Measurements from ENCODE around the gene MYPN.
"Not testable (repeated sequence)": the region's sequence is repeated elsewhere in the genome, so short reads cannot be mapped to it uniquely, and the experiment has no call there.

Gene MYPN

GRCh38 chr10:68185085-68185484 is 75.8 kb downstream of the MYPN start:
- Histone ChIP-seq H3K27ac (ENCODE audit: low read depth in 2 of 2, low read length in 2 of 2) (no peak overlapping the region), H3K27me3 (ENCODE audit: control insufficient read depth in 2 of 2, insufficient read depth in 2 of 2, low read length in 2 of 2) (peaks cover 0 to 4% of the 10 kb centered on the region in 2 donors), H3K4me3 (ENCODE audit: low read length in 2 of 2) (no peak overlapping the region), H3K9ac (ENCODE audit: low read depth in 1 of 2, low read length in 2 of 2) (no peak overlapping the region), H3K4me1 (ENCODE audit: control insufficient read depth in 2 of 2, insufficient read depth in 2 of 2, low read length in 2 of 2) (no peaks in the 10 kb centered on the region), H3K36me3 (ENCODE audit: control insufficient read depth in 2 of 2, insufficient read depth in 2 of 2, low read length in 2 of 2) (no peaks in the 10 kb centered on the region), H3K9me3 (ENCODE audit: control insufficient read depth in 2 of 2, low read length in 2 of 2) (no peaks in the 10 kb centered on the region)

GRCh38 chr10:68188835-68189234 is 79.5 kb downstream of the MYPN start:
- H3K9me3 ChIP-seq (ENCODE audit: control insufficient read depth in 2 of 2, low read length in 2 of 2), result no peaks in the 10 kb centered on the region
- no peak overlapping the region for H3K27ac ChIP-seq (ENCODE audit: low read depth in 2 of 2, low read length in 2 of 2)
- H3K36me3 ChIP-seq (ENCODE audit: control insufficient read depth in 2 of 2, insufficient read depth in 2 of 2, low read length in 2 of 2), result no peaks in the 10 kb centered on the region
- peaks cover 0 to 4% of the 10 kb centered on the region in 2 donors for H3K27me3 ChIP-seq (ENCODE audit: control insufficient read depth in 2 of 2, insufficient read depth in 2 of 2, low read length in 2 of 2)
- no peak overlapping the region for H3K4me3 ChIP-seq (ENCODE audit: low read length in 2 of 2)
- H3K4me1 ChIP-seq (ENCODE audit: control insufficient read depth in 2 of 2, insufficient read depth in 2 of 2, low read length in 2 of 2), result no peaks in the 10 kb centered on the region
- H3K9ac ChIP-seq (ENCODE audit: low read depth in 1 of 2, low read length in 2 of 2), result no peak overlapping the region

GRCh38 chr10:68192113-68192512 is 82.8 kb downstream of the MYPN start:
- H3K27me3 ChIP-seq (ENCODE audit: control insufficient read depth in 2 of 2, insufficient read depth in 2 of 2, low read length in 2 of 2), result peaks cover 0 to 4% of the 10 kb centered on the region in 2 donors

GRCh38 chr10:68194290-68194689 is 85.0 kb downstream of the MYPN start:
- no peak overlapping the region for H3K9ac ChIP-seq (ENCODE audit: low read depth in 1 of 2, low read length in 2 of 2)
- H3K9me3 ChIP-seq (ENCODE audit: control insufficient read depth in 2 of 2, low read length in 2 of 2), result no peaks in the 10 kb centered on the region
- H3K36me3 ChIP-seq (ENCODE audit: control insufficient read depth in 2 of 2, insufficient read depth in 2 of 2, low read length in 2 of 2), result no peaks in the 10 kb centered on the region
- H3K4me3 ChIP-seq (ENCODE audit: low read length in 2 of 2), result no peak overlapping the region
- H3K27me3 ChIP-seq (ENCODE audit: control insufficient read depth in 2 of 2, insufficient read depth in 2 of 2, low read length in 2 of 2), result peaks cover 0 to 2% of the 10 kb centered on the region in 2 donors
- no peaks in the 10 kb centered on the region for H3K4me1 ChIP-seq (ENCODE audit: control insufficient read depth in 2 of 2, insufficient read depth in 2 of 2, low read length in 2 of 2)
- H3K27ac ChIP-seq (ENCODE audit: low read depth in 2 of 2, low read length in 2 of 2), result no peak overlapping the region

More at GRCh38 chr10:68192113-68192512, 82.8 kb downstream of the MYPN start:
- H3K9me3 ChIP-seq (ENCODE audit: control insufficient read depth in 2 of 2, low read length in 2 of 2), result no peaks in the 10 kb centered on the region
- H3K27ac ChIP-seq (ENCODE audit: low read depth in 2 of 2, low read length in 2 of 2), result no peak overlapping the region
- H3K9ac ChIP-seq (ENCODE audit: low read depth in 1 of 2, low read length in 2 of 2), result no peak overlapping the region
- H3K4me3 ChIP-seq (ENCODE audit: low read length in 2 of 2), result no peak overlapping the region
- H3K36me3 ChIP-seq (ENCODE audit: control insufficient read depth in 2 of 2, insufficient read depth in 2 of 2, low read length in 2 of 2), result no peaks in the 10 kb centered on the region
- H3K4me1 ChIP-seq (ENCODE audit: control insufficient read depth in 2 of 2, insufficient read depth in 2 of 2, low read length in 2 of 2), result no peaks in the 10 kb centered on the region

- not testable (repeated sequence) for H3K27ac ChIP-seq (ENCODE audit: low read depth in 2 of 2, low read length in 2 of 2); H3K36me3 ChIP-seq (ENCODE audit: control insufficient read depth in 2 of 2, insufficient read depth in 2 of 2, low read length in 2 of 2); H3K27me3 ChIP-seq (ENCODE audit: control insufficient read depth in 2 of 2, insufficient read depth in 2 of 2, low read length in 2 of 2)
Observed at GRCh38 chr10:68195776-68196175, 86.5 kb downstream of the MYPN start.

DNA sequence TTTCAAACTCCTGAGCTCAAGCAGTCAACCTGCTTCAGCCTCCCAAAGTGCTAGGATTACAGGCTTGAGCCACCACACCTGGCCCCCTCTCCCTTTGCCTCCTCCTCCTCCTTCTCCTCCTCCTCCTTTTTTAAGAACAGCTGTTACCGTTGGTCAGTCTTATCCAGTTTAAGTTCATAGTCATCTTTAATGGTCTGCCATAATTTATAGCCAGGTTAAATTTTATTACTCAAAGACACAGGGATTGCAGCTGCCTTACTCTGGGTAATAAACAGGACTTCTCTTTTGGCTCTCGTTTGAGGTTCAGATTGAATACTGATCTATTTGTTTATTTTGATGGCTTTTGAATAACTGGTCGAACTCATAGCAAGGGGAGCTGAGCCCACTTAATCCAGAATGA is 87.4 kb downstream of the MYPN start:
- no peaks in the 10 kb centered on the region for H3K4me1 ChIP-seq (ENCODE audit: control insufficient read depth in 2 of 2, insufficient read depth in 2 of 2, low read length in 2 of 2)
- no peaks in the 10 kb centered on the region for H3K9me3 ChIP-seq (ENCODE audit: control insufficient read depth in 2 of 2, low read length in 2 of 2)
- H3K36me3 ChIP-seq (ENCODE audit: control insufficient read depth in 2 of 2, insufficient read depth in 2 of 2, low read length in 2 of 2), result no peaks in the 10 kb centered on the region
- H3K27me3 ChIP-seq (ENCODE audit: control insufficient read depth in 2 of 2, insufficient read depth in 2 of 2, low read length in 2 of 2), result no peaks in the 10 kb centered on the region
- H3K27ac ChIP-seq (ENCODE audit: low read depth in 2 of 2, low read length in 2 of 2), result no peak overlapping the region
- no peak overlapping the region for H3K9ac ChIP-seq (ENCODE audit: low read depth in 1 of 2, low read length in 2 of 2)
- H3K4me3 ChIP-seq (ENCODE audit: low read length in 2 of 2), result no peak overlapping the region

More at GRCh38 chr10:68195776-68196175, 86.5 kb downstream of the MYPN start:
- not testable (repeated sequence) for H3K9me3 ChIP-seq (ENCODE audit: control insufficient read depth in 2 of 2, low read length in 2 of 2); H3K4me1 ChIP-seq (ENCODE audit: control insufficient read depth in 2 of 2, insufficient read depth in 2 of 2, low read length in 2 of 2); H3K4me3 ChIP-seq (ENCODE audit: low read length in 2 of 2); H3K9ac ChIP-seq (ENCODE audit: low read depth in 1 of 2, low read length in 2 of 2)

DNA sequence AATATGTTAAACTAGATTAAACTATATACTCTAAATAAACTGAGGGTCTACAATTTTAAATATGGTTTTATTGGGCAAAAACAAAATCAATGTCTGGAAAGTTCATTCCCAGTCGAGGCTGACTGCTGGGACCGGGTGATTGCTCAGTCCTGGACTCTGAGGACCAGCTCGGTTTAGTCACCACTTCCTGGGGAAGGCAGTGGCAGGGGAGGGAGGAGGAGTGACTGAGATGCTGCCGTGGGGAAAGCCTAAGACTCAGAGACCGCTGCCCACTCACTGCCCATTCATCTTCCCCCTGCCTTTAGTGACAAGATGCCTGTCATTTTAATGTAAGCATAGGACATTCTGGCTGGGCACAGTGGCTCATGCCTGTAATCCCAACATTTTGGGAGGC is 93.7 kb downstream of the MYPN start:
- Histone ChIP-seq H3K4me3 (ENCODE audit: low read length in 2 of 2) (no peak overlapping the region), H3K9me3 (ENCODE audit: control insufficient read depth in 2 of 2, low read length in 2 of 2) (no peaks in the 10 kb centered on the region), H3K4me1 (ENCODE audit: control insufficient read depth in 2 of 2, insufficient read depth in 2 of 2, low read length in 2 of 2) (no peaks in the 10 kb centered on the region), H3K27me3 (ENCODE audit: control insufficient read depth in 2 of 2, insufficient read depth in 2 of 2, low read length in 2 of 2) (no peaks in the 10 kb centered on the region), H3K36me3 (ENCODE audit: control insufficient read depth in 2 of 2, insufficient read depth in 2 of 2, low read length in 2 of 2) (no peaks in the 10 kb centered on the region), H3K27ac (ENCODE audit: low read depth in 2 of 2, low read length in 2 of 2) (no peak overlapping the region), H3K9ac (ENCODE audit: low read depth in 1 of 2, low read length in 2 of 2) (no peak overlapping the region)

DNA sequence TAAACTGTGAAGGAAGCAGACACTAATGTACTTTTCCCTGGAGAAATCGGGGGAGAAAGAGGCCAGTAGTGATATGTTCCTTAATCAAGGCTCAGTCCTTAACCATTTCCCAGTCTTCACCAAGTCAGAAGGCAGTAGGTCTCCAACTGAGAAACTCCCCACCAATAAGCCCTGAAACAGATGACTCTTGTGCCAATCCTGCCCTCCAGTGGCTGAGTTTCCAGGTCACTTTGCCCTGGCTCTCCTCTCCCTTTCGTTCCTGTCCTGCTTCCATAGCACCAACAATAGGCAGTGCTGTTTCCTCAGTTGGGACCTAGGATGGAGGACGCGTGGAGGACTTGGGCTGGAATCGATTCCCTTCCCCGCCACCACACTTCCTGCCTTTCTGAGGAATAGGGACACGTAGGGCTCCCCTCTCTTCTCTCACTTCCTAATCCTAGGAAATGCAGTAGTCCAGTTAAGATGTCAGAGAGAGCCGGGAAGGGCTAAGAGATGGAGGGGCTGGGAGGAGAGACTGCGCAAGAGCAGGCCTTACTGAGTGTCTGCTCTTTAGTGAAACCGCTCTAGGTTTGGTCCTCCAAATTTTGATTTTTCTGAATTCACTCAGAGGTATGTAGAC is 99.2 kb downstream of the MYPN start:
- no peak overlapping the region for H3K9ac ChIP-seq (ENCODE audit: low read depth in 1 of 2, low read length in 2 of 2)
- no peaks in the 10 kb centered on the region for H3K27me3 ChIP-seq (ENCODE audit: control insufficient read depth in 2 of 2, insufficient read depth in 2 of 2, low read length in 2 of 2)
- no peaks in the 10 kb centered on the region for H3K4me1 ChIP-seq (ENCODE audit: control insufficient read depth in 2 of 2, insufficient read depth in 2 of 2, low read length in 2 of 2)
- H3K4me3 ChIP-seq (ENCODE audit: low read length in 2 of 2), result no peak overlapping the region
- no peak overlapping the region for H3K27ac ChIP-seq (ENCODE audit: low read depth in 2 of 2, low read length in 2 of 2)
- H3K36me3 ChIP-seq (ENCODE audit: control insufficient read depth in 2 of 2, insufficient read depth in 2 of 2, low read length in 2 of 2), result no peaks in the 10 kb centered on the region
- H3K9me3 ChIP-seq (ENCODE audit: control insufficient read depth in 2 of 2, low read length in 2 of 2), result no peaks in the 10 kb centered on the region

GRCh38 chr10:68211669-68212068 is 102.4 kb downstream of the MYPN start:
- no peak overlapping the region for H3K4me3 ChIP-seq (ENCODE audit: low read length in 2 of 2)
- no peaks in the 10 kb centered on the region for H3K9me3 ChIP-seq (ENCODE audit: control insufficient read depth in 2 of 2, low read length in 2 of 2)
- no peak overlapping the region for H3K9ac ChIP-seq (ENCODE audit: low read depth in 1 of 2, low read length in 2 of 2)
- no peaks in the 10 kb centered on the region for H3K36me3 ChIP-seq (ENCODE audit: control insufficient read depth in 2 of 2, insufficient read depth in 2 of 2, low read length in 2 of 2)
- no peak overlapping the region for H3K27ac ChIP-seq (ENCODE audit: low read depth in 2 of 2, low read length in 2 of 2)
- H3K27me3 ChIP-seq (ENCODE audit: control insufficient read depth in 2 of 2, insufficient read depth in 2 of 2, low read length in 2 of 2), result no peaks in the 10 kb centered on the region
- H3K4me1 ChIP-seq (ENCODE audit: control insufficient read depth in 2 of 2, insufficient read depth in 2 of 2, low read length in 2 of 2), result no peaks in the 10 kb centered on the region

- H3K27me3 ChIP-seq (ENCODE audit: control insufficient read depth in 2 of 2, insufficient read depth in 2 of 2, low read length in 2 of 2), result no peaks in the 10 kb centered on the region
- H3K9ac ChIP-seq (ENCODE audit: low read depth in 1 of 2, low read length in 2 of 2), result no peak overlapping the region
- no peaks in the 10 kb centered on the region for H3K36me3 ChIP-seq (ENCODE audit: control insufficient read depth in 2 of 2, insufficient read depth in 2 of 2, low read length in 2 of 2)
- no peak overlapping the region for H3K27ac ChIP-seq (ENCODE audit: low read depth in 2 of 2, low read length in 2 of 2)
- no peaks in the 10 kb centered on the region for H3K4me1 ChIP-seq (ENCODE audit: control insufficient read depth in 2 of 2, insufficient read depth in 2 of 2, low read length in 2 of 2)
- H3K9me3 ChIP-seq (ENCODE audit: control insufficient read depth in 2 of 2, low read length in 2 of 2), result no peaks in the 10 kb centered on the region
- H3K4me3 ChIP-seq (ENCODE audit: low read length in 2 of 2), result no peak overlapping the region
Observed at GRCh38 chr10:68212721-68213352, 103.5 kb downstream of the MYPN start.
